Smooth muscle cell (in vitro differentiated cells): Measurements from ENCODE around the gene GHDC. TPM values are rescaled to one million over a fixed set of nuclear protein-coding genes. Genes with fewer than 3 reads are reported as not detected.

Experiments
- DNase-seq: peaks from one replicate; lab custom pipeline; 2025; ENCODE audit not compliant: unreplicated experiment; lab: John Stamatoyannopoulos, UW
- H2AFZ ChIP-seq: fragments of 200-600 bp; sonication (generic); 2 replicates; pipeline ENCODE4 v1.6.0; 2016; ENCODE audit warnings: antibody characterized with exemption, low read depth, mild to moderate bottlenecking
- H3F3A ChIP-seq: fragments of 200-600 bp; sonication (generic); 2 replicates; pipeline ENCODE4 v1.6.0; 2017; ENCODE audit warnings: antibody characterized with exemption, low read depth
- H3K27ac ChIP-seq: fragments of 200-600 bp; sonication (generic); 2 replicates; pipeline ENCODE4 v1.5.1; 2016; ENCODE audit warnings: low read depth, mild to moderate bottlenecking
- H3K27me3 ChIP-seq: fragments of 200-600 bp; sonication (generic); 2 replicates; pipeline ENCODE4 v1.6.1; 2016; ENCODE audit warnings: low read depth, mild to moderate bottlenecking
- H3K36me3 ChIP-seq: fragments of 200-600 bp; sonication (generic); 2 replicates; pipeline ENCODE4 v1.5.1; 2016; ENCODE audit warnings: low read depth
- H3K4me1 ChIP-seq: fragments of 200-600 bp; sonication (generic); 2 replicates; pipeline ENCODE4 v1.5.1; 2016; ENCODE audit warnings: low read depth
- H3K4me2 ChIP-seq: fragments of 200-600 bp; sonication (generic); 2 replicates; pipeline ENCODE4 v1.6.0; 2016; ENCODE audit warnings: mild to moderate bottlenecking
- H3K4me3 ChIP-seq: fragments of 200-600 bp; sonication (generic); 2 replicates; pipeline ENCODE4 v1.5.1; 2016; ENCODE audit warnings: mild to moderate bottlenecking
- H3K79me2 ChIP-seq: fragments of 200-600 bp; sonication (generic); 2 replicates; pipeline ENCODE4 v1.6.0; 2016; ENCODE audit warnings: low read depth, mild to moderate bottlenecking
- H3K9ac ChIP-seq: fragments of 200-600 bp; sonication (generic); 2 replicates; pipeline ENCODE4 v1.6.0; 2016; ENCODE audit warnings: low read depth
- H3K9me3 ChIP-seq: fragments of 200-600 bp; sonication (generic); replicated peaks from 2 replicates; pipeline ENCODE4 v1.5.1; 2016; ENCODE audit warnings: low read depth
- H4K20me1 ChIP-seq: fragments of 200-600 bp; sonication (generic); 2 replicates; pipeline ENCODE4 v1.6.0; 2016; ENCODE audit warnings: low read depth
- WGBS: methylation state at CpG from one replicate; pipeline ENCODE4 v1.1.7; 2016; ENCODE audit warnings: low lambda C conversion rate; 5-methylcytosine and 5-hydroxymethylcytosine counted together
- polyA plus RNA-seq: library from polyadenylated mRNA; unstranded; fragments of >200 nt; fragmentation: Nextera tagmentation; extraction: Ambion mirVana; gene quantifications from 2 replicates; pipeline ENCODE4 v1.2.1, GENCODE V29; 2016
- total RNA-seq: library from RNA; depleted of rRNA; stranded (reverse); fragments of >200 nt; gene quantifications from 2 replicates; pipeline ENCODE4 v1.2.3, GENCODE V29; 2014
- TF ChIP-seq, protein P1 (sequence below): fragments of 200-600 bp; sonication (generic); IDR thresholded peaks from 2 replicates; pipeline ENCODE4 v1.5.1; 2017; ENCODE audit warnings: borderline replicate concordance, mild to moderate bottlenecking, antibody characterized with exemption; ENCODE audit not compliant: insufficient read depth, poor library complexity, severe bottlenecking

The GHDC gene
- total and polyA plus RNA-seq, 2 experiments from 2014 or later, result 4.8 to 11.5 TPM

DNA sequence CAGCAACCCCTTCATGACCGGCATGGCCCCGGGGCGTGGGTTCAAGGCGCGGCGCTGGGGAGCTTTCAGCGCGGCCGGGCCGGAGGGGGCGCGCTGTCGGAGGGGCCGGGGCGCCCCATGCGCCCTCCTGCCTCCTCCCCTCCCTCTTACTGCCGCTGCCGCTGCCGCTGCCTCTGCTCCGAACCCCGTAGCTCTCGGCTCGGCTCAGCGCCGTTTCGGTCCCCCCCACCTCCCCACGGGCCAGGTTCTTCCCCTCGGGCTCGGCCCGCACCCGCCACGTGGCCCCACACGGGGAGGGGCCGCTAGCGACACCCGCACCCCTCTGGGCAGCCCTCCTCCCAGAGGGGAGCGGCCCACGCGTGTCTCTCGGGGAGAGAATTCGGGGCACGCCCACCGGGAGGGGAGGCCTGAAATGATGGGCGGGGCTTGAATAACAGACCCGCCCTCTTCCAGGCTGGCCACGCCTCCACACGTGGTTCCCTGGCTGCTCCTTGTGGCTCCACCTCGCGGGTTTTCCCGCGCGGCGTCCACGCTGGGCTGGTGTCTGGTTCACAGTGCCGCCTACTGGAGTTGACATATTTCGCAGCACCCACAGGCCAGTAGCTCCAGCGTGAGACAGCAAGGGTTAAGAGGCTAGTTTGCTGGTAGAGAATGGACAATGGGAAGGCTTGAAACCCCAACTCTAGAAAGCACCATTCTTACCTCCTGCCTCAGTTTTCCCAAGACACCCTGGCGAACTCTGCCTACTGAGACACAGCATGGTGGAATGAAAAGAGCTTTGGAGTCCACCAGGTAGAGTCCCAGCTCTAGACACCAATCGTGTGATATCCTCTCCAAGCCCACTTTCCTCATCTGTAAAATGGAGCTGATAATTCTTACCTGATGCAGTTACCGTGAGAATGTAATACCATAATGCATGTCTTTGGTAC lies 13.1 kb downstream of the GHDC start, which contains the start of gene KCNH4:
KCNH4 (minus strand) TSS at position 221 of the 929 bp plus-strand sequence; CDS start at position 24, 197 bp downstream.
- WGBS, result 8% methylated on average over 39 of the region's 60 CpGs
- no peak within 1 kb of the TSS for H3K27ac ChIP-seq
- no peak within 1 kb of the TSS for H3K9ac ChIP-seq
- no peak within 1 kb of the TSS for H2AFZ ChIP-seq
- no peaks in the 10 kb centered on the region for H3K79me2 ChIP-seq
- H3K4me1 ChIP-seq, result peaks cover 18% of the 10 kb centered on the region
- no peaks in the 10 kb centered on the region for H3F3A ChIP-seq
- H3K9me3 ChIP-seq, result no peaks in the 10 kb centered on the region
- H3K4me3 ChIP-seq, result peak within 1 kb of the TSS; percentile 21
- peaks cover 52% of the 10 kb centered on the region for H3K27me3 ChIP-seq
- DNase-seq, result no peak
- no peaks in the 10 kb centered on the region for H3K36me3 ChIP-seq
- peak within 1 kb of the TSS; percentile 54 for H3K4me2 ChIP-seq
- TF ChIP-seq, protein P1, sequence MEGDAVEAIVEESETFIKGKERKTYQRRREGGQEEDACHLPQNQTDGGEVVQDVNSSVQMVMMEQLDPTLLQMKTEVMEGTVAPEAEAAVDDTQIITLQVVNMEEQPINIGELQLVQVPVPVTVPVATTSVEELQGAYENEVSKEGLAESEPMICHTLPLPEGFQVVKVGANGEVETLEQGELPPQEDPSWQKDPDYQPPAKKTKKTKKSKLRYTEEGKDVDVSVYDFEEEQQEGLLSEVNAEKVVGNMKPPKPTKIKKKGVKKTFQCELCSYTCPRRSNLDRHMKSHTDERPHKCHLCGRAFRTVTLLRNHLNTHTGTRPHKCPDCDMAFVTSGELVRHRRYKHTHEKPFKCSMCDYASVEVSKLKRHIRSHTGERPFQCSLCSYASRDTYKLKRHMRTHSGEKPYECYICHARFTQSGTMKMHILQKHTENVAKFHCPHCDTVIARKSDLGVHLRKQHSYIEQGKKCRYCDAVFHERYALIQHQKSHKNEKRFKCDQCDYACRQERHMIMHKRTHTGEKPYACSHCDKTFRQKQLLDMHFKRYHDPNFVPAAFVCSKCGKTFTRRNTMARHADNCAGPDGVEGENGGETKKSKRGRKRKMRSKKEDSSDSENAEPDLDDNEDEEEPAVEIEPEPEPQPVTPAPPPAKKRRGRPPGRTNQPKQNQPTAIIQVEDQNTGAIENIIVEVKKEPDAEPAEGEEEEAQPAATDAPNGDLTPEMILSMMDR, result peak; percentile 25
- no peaks in the 10 kb centered on the region for H4K20me1 ChIP-seq

DNA sequence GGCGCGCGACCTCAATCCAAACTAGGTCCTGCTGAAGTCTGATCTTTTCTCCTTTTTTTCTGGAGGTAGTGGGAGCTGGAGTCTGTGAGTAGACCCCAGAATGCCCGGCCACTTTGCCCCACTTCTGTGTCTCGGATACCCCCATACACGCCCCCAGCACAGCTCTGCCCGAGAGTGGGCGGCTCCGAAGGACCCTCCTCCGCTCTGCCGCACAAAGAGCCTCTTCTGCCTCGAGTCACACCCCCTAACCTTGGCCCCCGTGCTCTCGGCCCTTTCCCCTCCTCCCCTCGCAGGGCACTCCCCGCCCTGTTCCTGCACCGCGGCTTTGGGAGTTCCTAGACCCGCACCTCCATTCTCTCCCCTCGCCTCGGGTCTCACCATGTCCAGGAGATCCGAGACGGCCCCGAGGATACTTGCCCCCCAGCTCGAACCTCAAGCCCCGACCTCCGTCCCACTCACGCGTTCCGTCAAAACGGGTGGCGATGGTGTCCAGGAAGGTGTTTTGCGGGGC lies 13.8 kb downstream of the GHDC start:
- Histone ChIP-seq H3F3A (no peaks in the 10 kb centered on the region), H3K4me1 (peaks cover 12% of the 10 kb centered on the region), H3K4me3 (no peak overlapping the region), H3K4me2 (peak overlapping the region; percentile 54), H3K36me3 (no peaks in the 10 kb centered on the region), H2AFZ (no peak overlapping the region), H4K20me1 (no peaks in the 10 kb centered on the region), H3K27ac (no peak overlapping the region), H3K9me3 (no peaks in the 10 kb centered on the region), H3K27me3 (peaks cover 52% of the 10 kb centered on the region), H3K79me2 (no peaks in the 10 kb centered on the region), H3K9ac (no peak overlapping the region)
- TF ChIP-seq, protein P1, result no peak
- 4% methylated on average over 26 of the region's 33 CpGs for WGBS
- DNase-seq, result no peak

DNA sequence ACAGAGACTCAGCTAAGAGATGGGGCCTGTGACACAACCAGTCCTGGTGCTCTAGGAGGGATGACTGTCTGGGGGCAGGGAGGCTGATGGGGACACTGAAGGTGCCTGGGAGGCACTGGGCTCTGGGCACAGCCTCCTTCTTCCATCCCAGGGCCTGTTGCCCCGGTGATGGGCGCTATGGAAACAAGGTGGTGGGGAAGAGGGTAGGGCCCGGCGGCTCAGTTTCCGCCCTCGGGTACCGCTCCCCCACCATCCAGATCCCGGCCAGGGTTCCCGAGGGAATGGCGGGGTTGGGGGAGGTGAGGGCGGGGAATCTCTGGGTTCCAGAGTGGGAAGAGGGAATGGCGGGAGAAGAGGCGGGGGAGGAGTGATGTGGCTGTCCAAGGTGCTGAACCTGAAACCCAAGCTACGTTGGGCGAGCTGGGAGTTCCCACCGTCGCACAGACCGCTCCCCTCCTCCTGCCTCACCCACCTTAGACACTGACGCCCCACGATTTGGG lies 14.3 kb downstream of the GHDC start:
- Histone ChIP-seq H3K4me2 (no peak overlapping the region), H3K9ac (no peak overlapping the region), H3F3A (no peaks in the 10 kb centered on the region), H3K79me2 (no peaks in the 10 kb centered on the region), H2AFZ (no peak overlapping the region), H3K4me1 (peaks cover 11% of the 10 kb centered on the region), H3K9me3 (no peaks in the 10 kb centered on the region), H4K20me1 (no peaks in the 10 kb centered on the region), H3K36me3 (no peaks in the 10 kb centered on the region), H3K27me3 (peaks cover 52% of the 10 kb centered on the region), H3K4me3 (no peak overlapping the region), H3K27ac (no peak overlapping the region)
- peak; percentile 9 for DNase-seq
- TF ChIP-seq, protein P1, result no peak
- 12% methylated on average over 14 of the region's 20 CpGs for WGBS
